Purkinje cell (primary cell): ENCODE data around the gene OLFM4. TPM values are rescaled to one million over a fixed set of nuclear protein-coding genes. Genes with fewer than 3 reads are reported as not detected.

ENCODE experiments used
- polyA plus RNA-seq: library from polyadenylated mRNA; unstranded; fragments of >200 nt; fragmentation: Nextera tagmentation; gene quantifications from 2 replicates; pipeline ENCODE4 v1.2.1, GENCODE V29; 2014

The OLFM4 gene
- polyA plus RNA-seq = 0.38 and 0.66 TPM in 2 replicates

DNA sequence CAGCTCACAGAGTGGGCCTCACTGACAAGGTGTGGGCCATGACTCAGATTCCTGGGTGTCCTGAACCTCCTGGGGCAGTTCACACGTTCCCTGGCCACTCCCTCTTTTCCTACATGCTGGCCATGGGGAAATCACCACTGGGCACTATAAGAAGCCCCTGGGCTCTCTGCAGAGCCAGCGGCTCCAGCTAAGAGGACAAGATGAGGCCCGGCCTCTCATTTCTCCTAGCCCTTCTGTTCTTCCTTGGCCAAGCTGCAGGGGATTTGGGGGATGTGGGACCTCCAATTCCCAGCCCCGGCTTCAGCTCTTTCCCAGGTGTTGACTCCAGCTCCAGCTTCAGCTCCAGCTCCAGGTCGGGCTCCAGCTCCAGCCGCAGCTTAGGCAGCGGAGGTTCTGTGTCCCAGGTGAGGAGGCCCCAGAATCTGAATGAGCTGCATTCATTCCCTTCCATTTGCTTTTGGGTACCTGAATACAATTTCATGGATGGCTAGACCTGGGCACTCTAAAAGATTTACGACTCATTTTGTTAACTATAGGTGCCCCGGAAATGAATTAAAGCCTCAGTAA is at the start of gene OLFM4:
OLFM4 (plus strand) TSS at position 177 of the 567 bp plus-strand sequence; CDS start at position 201, 24 bp downstream.

Other genes with a start within 250 kb of the OLFM4 start
- not detected in 2 replicates for gene PCDH8, start 180.2 kb upstream of the OLFM4 start, polyA plus RNA-seq